Osteocyte (in vitro differentiated cells): ENCODE measurements around the gene CLIC1. TPM values are rescaled to one million over a fixed set of nuclear protein-coding genes. Genes with fewer than 3 reads are reported as not detected.

ENCODE experiments used
- DNase-seq: peaks from one replicate; pipeline ENCODE4 v3.0.0; 2021; ENCODE audit warnings: mixed read lengths; ENCODE audit not compliant: unreplicated experiment; ENCODE audit errors: extremely low spot score
- H3K27ac Mint-ChIP-seq: one replicate; pipeline ENCODE4 v1.8.0; 2021; ENCODE audit warnings: mild to moderate bottlenecking, mixed read lengths; ENCODE audit not compliant: unreplicated experiment
- H3K27me3 Mint-ChIP-seq: one replicate; pipeline ENCODE4 v1.8.0; 2021; ENCODE audit warnings: mixed read lengths; ENCODE audit not compliant: unreplicated experiment
- H3K36me3 Mint-ChIP-seq: one replicate; pipeline ENCODE4 v1.8.0; 2021; ENCODE audit warnings: mixed read lengths; ENCODE audit not compliant: unreplicated experiment
- H3K4me1 Mint-ChIP-seq: one replicate; pipeline ENCODE4 v1.8.0; 2021; ENCODE audit warnings: mixed read lengths; ENCODE audit not compliant: unreplicated experiment
- H3K4me3 Mint-ChIP-seq: one replicate; pipeline ENCODE4 v1.8.0; 2021; ENCODE audit warnings: mild to moderate bottlenecking, moderate library complexity, mixed read lengths; ENCODE audit not compliant: unreplicated experiment
- H3K9me3 Mint-ChIP-seq: one replicate; pipeline ENCODE4 v1.8.0; 2021; ENCODE audit warnings: mixed read lengths; ENCODE audit not compliant: unreplicated experiment
- total RNA-seq: library from RNA; stranded (reverse); gene quantifications from 2 replicates; pipeline ENCODE4 v1.2.1, GENCODE V29; 2021
- TF ChIP-seq, protein P1 (sequence below): fragments of 200-600 bp; sonication (generic); IDR thresholded peaks from 2 replicates; pipeline ENCODE4 v1.5.0; 2021; ENCODE audit warnings: antibody characterized with exemption, mild to moderate bottlenecking, moderate library complexity

CLIC1 gene
- total RNA-seq, 1 donor from 2014 or later, result 230 TPM

DNA sequence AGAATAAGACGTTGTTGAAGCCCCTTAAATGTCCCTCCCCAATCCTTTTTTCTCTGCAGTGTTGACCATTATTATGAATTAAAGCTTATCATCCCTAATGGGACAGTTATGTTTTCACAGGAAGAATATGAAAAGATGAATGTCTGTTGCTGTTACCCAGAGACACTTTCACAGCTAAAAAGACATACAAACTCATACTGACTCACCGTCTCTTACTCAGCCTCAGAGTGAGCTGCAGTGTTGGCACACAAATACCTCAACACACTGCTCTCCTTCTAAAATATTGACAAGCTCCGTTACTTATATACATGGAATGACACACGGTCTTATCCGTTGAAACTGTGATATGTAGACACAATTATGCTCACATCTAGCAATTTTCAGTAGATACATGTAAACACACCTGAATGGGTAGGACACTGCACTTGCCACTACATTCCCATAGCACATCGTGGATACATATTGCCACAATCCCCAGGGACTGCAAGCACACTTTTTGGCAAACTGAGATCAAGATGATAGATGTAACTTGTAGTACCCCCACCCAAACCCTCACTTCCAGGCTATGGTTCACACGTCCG lies 16.5 kb upstream of the CLIC1 start:
- H3K36me3 Mint-ChIP-seq, result no peaks in the 10 kb centered on the region
- no peaks in the 10 kb centered on the region for H3K9me3 Mint-ChIP-seq
- H3K4me3 Mint-ChIP-seq, result no peak overlapping the region
- TF ChIP-seq, protein P1, sequence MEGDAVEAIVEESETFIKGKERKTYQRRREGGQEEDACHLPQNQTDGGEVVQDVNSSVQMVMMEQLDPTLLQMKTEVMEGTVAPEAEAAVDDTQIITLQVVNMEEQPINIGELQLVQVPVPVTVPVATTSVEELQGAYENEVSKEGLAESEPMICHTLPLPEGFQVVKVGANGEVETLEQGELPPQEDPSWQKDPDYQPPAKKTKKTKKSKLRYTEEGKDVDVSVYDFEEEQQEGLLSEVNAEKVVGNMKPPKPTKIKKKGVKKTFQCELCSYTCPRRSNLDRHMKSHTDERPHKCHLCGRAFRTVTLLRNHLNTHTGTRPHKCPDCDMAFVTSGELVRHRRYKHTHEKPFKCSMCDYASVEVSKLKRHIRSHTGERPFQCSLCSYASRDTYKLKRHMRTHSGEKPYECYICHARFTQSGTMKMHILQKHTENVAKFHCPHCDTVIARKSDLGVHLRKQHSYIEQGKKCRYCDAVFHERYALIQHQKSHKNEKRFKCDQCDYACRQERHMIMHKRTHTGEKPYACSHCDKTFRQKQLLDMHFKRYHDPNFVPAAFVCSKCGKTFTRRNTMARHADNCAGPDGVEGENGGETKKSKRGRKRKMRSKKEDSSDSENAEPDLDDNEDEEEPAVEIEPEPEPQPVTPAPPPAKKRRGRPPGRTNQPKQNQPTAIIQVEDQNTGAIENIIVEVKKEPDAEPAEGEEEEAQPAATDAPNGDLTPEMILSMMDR, result no peak
- H3K4me1 Mint-ChIP-seq, result peaks cover 4% of the 10 kb centered on the region
- no peak overlapping the region for H3K27ac Mint-ChIP-seq
- no peaks in the 10 kb centered on the region for H3K27me3 Mint-ChIP-seq
- DNase-seq, result no peak

DNA sequence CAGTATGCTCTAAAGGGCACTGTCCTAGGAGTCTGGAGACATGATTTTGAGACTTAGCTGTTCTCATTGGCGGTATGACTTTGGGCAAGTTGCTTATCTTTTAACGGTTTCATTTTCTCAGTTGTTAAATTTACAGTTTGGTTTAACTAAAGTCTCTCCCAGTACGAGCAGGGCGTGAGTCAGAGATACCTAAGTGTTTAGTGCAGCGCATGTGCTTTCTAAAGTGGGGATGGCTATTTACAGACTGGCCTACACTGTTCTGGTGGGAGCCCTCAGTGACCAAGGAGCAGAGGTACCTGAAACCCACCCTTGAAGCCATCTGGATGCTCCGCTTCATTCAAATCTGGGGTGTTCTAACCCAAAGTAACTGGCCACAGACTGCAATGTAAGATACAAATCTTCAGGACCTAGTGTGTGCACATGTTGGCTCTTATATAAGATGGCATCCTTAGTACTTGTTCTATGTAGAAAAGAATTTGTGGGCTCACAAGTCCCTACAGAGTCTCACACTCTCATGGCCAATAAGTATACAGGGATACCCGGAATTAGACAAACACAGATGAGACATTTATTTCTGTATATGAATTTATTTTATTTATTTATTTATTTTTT lies 14.2 kb upstream of the CLIC1 start:
- TF ChIP-seq, protein P1, result no peak
- Mint-ChIP-seq H3K36me3 (no peaks in the 10 kb centered on the region), H3K27ac (no peak overlapping the region), H3K4me3 (no peak overlapping the region), H3K27me3 (no peaks in the 10 kb centered on the region), H3K9me3 (no peaks in the 10 kb centered on the region), H3K4me1 (peaks cover 7% of the 10 kb centered on the region)
- DNase-seq, result no peak

DNA sequence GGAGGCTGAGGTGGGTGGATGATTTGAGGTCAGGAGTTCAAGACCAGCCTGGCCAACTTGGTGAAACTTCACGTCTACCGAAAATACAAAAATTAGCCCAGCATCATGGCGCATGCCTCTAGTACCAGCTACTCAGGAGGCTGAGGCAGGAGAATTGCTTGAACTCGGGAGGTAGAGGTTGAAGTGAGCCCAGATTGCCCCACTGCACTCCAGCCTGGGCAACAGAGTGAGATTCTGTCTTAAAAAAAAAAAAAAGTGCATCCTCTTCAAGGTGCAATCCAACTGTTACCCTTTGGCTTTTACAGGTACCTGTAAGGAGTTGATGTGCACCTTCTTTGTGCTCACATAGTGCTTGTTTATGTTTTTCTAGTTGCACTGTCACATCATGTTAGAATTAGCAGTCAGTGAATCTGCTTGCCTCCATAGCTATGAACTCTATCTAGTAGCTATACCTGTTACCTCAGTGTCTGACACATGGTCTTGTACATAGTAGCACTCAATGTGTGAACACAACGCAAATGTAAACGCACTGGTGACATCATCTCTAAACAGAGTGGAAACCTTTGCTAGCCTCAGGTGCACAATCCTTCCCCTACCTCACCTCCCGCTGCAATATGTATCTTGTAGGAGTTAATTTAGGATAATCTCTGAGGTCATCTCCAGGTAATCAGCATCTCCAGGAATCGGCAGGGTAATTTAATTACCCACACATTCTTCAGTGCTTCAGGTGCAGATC lies 13.1 kb upstream of the CLIC1 start:
- H3K4me1 Mint-ChIP-seq, result peaks cover 7% of the 10 kb centered on the region
- no peaks in the 10 kb centered on the region for H3K27me3 Mint-ChIP-seq
- no peak overlapping the region for H3K27ac Mint-ChIP-seq
- DNase-seq, result no peak
- no peaks in the 10 kb centered on the region for H3K36me3 Mint-ChIP-seq
- no peaks in the 10 kb centered on the region for H3K9me3 Mint-ChIP-seq
- no peak overlapping the region for H3K4me3 Mint-ChIP-seq
- TF ChIP-seq, protein P1, result no peak

DNA sequence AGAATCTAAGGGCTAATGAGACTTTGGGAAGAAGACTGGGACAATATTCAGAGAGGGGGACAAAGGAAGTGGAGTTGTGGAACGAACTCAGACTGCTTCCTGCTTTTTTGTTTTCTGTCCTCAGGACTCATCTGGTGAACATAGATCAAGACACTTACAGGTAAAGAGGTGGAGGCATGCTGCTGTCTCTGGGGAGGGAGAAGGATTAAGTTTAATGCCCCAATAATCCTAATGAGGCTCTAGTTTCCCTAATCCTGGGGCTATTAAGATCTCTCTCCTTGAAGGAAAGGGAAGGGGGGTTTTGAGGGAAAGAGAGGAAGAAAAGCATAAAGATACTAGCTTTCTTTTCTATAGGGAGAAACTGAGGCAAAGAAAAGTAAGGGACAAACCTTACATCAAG lies 8.1 kb upstream of the CLIC1 start:
- no peak overlapping the region for H3K27ac Mint-ChIP-seq

More for the DNA sequence above, 8.1 kb upstream of the CLIC1 start:
- no peak overlapping the region for H3K4me3 Mint-ChIP-seq
- H3K4me1 Mint-ChIP-seq, result peaks cover 12% of the 10 kb centered on the region
- no peaks in the 10 kb centered on the region for H3K27me3 Mint-ChIP-seq
- H3K9me3 Mint-ChIP-seq, result no peaks in the 10 kb centered on the region
- TF ChIP-seq, protein P1, result no peak
- H3K36me3 Mint-ChIP-seq, result no peaks in the 10 kb centered on the region
- no peak for DNase-seq
